Putamen (tissue), 1 donor: ENCODE data around the gene FBXO42.

Experiments used
- DNase-seq: peaks from one replicate; pipeline ENCODE4 v3.0.0-alpha.2; 2016; ENCODE audit warnings: low spot score

FBXO42 gene

DNA sequence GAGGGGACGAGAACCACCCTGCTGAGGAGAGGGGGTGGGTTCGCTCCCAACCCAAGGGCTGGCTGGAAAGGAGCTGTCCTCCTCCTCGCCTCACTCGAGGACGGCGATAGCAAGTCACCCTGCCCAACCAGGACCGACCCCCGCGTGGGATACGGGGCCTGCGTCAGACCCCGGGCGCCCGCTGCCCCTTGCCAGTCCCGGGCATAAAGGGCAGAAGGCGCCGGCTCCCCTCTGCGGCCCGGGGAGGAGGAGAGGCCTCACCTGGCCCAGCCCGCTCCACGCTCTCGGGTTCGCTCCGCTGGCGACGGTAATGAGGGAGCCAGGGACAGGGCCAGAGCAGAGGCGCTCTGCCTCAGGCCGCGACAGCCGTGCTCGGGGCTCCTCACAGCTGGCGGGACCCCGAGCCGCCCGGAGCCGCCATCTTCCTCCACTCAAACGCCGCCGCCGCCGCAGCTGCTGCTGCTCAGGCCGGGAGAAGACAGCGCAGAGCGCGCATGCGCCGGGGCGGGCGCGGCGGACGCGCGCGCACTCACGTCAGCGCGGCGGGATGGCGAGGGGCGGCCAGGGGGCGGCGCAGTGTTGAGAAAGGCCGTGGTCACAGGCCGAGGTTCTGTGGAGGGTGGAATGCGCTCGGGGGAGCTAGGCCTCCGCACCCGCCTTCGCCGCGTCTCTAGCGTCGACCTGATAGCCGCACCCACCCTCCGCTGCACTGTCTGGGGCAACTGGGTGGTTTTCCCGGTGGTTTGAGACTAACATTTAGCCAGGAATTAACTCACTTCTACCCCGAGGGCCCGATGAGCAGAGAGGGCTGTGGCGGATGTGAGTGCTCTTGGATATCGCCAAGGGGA, at the start of gene FBXO42:
TSS of gene FBXO42 (minus strand) at position 487 of the 848 bp plus-strand sequence. CDS start 37,062 bp downstream, outside the sequence.
- DNase-seq = peak; percentile 92

DNA sequence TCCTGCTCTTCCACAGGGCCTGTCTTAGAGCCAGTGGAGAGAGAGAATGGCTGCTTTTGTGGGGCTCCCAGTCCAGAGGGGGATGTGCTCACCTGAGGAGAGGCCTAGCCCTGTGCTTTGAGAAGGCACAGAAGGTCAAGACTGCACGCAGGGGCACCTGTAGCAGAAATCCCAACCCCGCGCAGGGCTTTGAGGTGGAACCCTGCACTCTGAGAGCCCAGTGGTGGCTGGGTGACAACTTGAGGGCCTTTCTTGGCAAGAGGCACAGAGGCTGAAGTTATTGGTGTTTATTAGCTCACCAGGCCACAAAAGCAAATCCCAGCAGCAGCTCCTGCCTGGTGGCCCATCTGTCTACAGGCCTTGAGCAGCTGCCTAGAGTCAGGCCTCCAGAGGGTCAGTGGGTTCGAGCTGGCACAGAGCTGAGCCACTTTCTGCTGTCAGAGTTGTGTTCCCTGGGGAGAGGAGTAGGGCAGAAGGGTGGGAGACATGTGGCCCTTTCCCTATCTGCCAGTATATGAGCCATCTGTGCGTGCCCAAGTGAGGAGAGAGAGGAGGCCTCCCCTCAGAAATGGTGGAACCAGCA, 46.2 kb upstream of the FBXO42 start:
- DNase-seq = no peak

- DNase-seq = no peak
Observed at GRCh38 chr1:16397120-16397519, 44.8 kb upstream of the FBXO42 start.

DNA sequence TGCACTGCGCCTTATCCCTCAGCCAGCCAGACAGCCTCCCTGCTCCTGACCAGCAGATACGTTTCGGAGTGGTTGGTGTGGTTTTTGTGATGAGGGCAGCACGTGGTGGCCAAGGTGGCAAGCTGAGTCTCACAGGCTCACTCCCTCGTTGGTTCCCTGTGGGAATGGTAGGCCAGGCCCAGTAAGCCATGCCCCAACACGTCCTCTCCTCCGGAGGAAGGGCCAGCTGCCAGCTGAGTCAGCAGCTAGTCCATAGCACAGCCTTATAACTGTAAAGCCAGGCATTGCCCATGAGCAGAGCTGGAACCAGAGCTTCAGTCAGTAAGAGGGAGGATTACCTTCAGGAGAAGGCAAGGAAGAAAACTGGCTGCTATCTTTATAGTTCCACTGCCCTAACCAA, 44.3 kb upstream of the FBXO42 start:
- DNase-seq = no peak

- DNase-seq = no peak
Observed at GRCh38 chr1:16394977-16395376, 42.7 kb upstream of the FBXO42 start.

- DNase-seq = peak; percentile 45
Observed at GRCh38 chr1:16393570-16394521, 41.6 kb upstream of the FBXO42 start.

DNA sequence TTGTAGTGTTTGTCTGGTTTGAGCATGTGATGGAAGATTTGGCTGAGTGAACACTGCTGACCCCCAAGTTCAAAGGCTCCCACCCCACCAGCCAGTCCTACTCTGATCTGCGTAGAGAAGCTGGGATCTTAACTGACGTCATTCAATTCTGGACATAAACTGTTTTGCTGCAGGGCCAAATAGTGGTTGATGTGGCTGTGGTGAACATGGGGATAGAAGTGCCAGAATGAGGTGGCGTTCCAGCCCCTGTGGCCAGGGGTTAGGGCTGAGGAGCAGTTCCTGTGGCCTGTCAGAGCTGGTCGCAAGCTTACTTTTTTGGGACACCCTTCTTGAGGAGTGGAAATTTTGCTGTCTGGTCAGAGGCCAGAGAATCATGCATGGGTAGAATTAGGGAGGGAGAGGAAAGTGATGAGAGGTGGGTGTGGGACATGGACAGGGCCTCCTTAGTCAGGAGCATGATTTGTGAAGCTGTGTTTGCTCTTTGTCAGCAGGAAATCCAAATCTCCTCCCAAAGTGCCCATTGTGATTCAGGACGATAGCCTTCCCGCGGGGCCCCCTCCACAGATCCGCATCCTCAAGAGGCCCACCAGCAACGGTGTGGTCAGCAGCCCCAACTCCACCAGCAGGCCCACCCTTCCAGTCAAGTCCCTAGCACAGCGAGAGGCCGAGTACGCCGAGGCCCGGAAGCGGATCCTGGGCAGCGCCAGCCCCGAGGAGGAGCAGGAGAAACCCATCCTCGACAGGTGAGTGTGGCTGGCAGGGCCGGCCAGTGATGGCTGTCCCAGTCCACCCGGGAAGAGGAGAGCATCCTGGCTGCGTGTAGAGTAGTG, 40.7 kb upstream of the FBXO42 start:
- no peak for DNase-seq

GRCh38 chr1:16391411-16391810, 39.1 kb upstream of the FBXO42 start:
- no peak for DNase-seq

- DNase-seq = no peak
Observed at GRCh38 chr1:16387201-16388188, 35.2 kb upstream of the FBXO42 start.

- DNase-seq = peak; percentile 31
Observed at GRCh38 chr1:16386454-16387113, 34.3 kb upstream of the FBXO42 start.

- no peak for DNase-seq
Observed at GRCh38 chr1:16385659-16386453, 33.6 kb upstream of the FBXO42 start.

- DNase-seq = no peak
Observed at GRCh38 chr1:16383888-16384287, 31.6 kb upstream of the FBXO42 start.

GRCh38 chr1:16380868-16381267, 28.6 kb upstream of the FBXO42 start:
- DNase-seq = no peak

DNA sequence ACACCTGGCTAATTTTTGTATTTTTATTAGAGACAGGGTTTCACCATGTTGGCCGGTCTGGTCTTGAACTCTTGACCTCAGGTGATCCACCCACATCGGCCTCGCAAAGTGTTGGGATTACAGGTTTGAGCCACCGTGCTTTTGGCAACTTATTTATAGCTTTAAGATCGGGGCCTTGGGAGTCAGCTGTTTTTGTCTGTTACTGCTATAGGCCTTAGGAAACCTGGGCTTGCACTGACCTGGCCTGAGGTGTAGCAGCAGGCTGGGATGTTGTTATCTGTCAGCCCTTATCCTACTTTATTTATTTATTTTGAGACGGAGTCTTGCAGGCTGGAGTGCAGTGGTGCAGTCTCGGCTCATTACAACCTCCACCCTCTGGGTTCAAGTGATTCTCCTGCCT, 26.2 kb upstream of the FBXO42 start:
- DNase-seq = no peak

GRCh38 chr1:16376971-16377370, 24.7 kb upstream of the FBXO42 start:
- DNase-seq = no peak

DNA sequence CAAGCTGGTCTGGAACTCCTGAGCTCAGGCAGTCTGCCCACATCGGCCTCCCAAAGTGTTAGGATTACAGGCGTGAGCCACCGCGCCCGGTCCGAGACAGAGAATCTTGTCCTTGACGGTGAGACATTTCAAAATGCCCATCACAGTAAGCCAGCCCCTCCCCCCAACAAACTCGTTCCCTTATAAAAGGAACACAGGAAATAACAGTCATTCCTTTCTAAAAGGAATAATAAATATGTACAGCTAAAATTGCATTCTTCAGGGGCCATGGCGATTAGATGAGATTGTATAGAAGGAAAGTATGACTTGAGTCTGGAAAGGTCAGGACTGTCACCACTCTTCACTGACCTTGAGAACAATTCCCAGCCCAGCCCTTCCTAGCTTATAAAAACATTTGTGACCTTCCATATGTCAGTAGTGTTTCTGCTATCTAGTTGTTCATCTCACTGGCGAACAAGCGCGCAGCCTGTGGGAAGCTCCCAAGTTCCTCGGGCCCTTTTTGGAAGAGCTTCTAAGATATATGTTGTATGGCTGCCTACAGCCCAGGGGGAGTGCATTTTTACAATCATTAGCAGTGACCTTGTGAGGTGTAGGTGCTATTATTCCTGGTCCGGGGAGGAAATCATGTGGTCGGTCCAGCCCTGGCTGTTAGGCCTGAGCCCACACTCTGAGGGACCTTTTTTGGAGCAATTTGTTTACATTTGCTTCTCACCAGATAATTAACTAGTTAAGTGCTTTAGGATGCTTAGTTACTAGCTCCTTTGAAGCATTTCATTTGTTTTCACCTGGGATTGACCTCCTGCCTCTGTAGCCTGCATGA, 23.5 kb upstream of the FBXO42 start:
- DNase-seq = no peak

- no peak for DNase-seq
Observed at GRCh38 chr1:16374266-16374665, 22.0 kb upstream of the FBXO42 start.
